Measurements from ENCODE around the gene NAA11.

NAA11 gene

DNA sequence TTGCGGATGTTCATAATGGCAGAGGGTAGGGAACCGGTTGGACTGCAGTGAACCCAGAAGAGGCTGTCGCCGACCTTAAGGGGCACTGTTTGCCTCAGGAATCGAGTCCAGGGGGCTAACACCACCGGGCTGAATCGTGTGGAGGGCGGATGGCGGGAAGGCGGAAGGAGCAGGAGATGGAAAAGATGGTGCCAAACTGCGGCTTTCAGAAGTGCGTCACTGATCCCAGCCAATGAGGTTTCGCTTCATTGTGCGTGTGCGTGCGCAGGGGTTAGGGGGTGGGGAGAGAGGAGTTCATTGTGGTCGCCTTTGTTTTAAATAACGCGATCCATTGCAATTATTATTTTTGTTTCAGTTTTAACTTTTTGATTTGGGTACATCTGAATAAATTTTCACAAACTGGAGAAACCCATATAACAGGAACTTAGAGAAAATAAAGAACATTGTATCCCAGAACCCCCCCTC is at the start of gene NAA11:
NAA11 (minus strand) TSS at position 198 of the 465 bp plus-strand sequence; CDS start at position 14, 184 bp downstream.
- DNase-seq (ENCODE audit: low read depth), result no peak

DNA sequence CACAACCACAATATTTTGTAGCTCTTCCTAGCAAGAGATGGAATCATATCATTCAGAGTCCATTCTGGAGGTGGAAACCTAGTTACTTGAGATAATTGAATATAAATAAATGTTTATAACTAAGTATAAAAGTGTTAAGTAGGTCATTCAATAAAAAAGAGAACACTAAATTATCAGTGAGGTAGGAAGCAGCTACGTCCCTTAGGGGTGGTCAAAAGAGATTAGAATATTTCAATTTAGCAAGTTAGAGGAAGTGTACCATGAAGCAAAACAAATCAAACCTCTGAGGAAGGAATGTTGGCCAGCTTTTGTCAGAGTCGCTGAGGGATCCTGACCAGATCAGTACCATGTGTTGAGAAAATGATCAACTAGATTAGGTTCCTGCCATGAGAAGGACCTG is 44.2 kb upstream of the NAA11 start:
- DNase-seq (ENCODE audit: low read depth), result no peak

DNA sequence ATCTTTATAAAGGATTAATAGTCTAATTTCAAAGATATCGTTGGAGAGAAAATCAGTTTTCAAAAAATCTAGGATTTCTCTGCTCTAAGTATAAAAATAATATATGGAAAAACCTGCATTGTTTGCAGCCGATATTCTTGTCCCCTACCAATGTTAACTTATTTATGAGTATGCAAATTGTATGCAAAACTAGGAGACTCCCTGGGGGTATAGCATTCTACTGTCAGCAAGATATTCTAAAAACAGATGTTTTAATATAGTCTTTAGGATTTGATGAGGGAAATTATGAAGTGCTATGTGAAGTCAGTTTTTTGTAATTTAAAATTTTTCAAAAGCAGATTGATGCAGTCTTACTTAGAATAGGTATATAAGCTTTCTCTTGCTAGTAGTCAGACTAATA is 41.2 kb upstream of the NAA11 start:
- DNase-seq (ENCODE audit: low read depth), result no peak

DNA sequence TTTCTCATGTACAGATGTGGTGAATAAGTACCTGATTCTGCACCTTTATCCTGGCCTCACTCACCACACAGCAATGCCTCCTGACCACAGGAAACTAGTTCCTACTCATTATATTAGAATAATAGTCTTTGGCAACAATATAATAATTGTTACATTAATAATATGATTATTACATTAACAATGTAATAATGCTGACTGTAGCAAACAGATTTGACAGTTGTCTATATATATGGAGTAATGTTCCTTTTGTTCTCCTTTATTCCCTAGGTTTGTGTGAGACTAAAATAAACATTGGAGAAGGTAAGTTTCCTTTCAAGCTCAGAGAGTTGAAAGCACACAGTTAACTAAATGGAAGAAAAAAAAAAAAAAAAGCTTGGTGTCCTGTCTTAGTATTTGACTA is 40.6 kb upstream of the NAA11 start:
- no peak for DNase-seq (ENCODE audit: low read depth)

DNA sequence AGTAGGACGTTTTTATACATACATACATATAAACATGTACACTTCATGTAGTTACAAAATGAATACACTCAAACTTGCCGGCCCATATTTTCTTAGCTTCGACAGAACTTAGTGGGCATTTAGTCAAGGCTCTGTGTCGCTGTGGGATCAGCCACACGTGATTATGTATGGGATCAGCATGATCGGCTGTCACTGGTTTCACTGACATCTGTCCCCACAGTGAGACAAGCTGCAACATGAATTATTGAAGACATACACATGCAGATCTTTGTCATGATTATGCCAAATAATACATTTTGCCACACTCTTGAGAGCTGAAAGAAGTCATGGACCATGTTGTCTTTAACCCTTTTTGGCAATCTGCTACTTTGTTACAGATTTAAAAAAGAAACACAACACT is 38.2 kb upstream of the NAA11 start:
- DNase-seq (ENCODE audit: low read depth), result no peak

DNA sequence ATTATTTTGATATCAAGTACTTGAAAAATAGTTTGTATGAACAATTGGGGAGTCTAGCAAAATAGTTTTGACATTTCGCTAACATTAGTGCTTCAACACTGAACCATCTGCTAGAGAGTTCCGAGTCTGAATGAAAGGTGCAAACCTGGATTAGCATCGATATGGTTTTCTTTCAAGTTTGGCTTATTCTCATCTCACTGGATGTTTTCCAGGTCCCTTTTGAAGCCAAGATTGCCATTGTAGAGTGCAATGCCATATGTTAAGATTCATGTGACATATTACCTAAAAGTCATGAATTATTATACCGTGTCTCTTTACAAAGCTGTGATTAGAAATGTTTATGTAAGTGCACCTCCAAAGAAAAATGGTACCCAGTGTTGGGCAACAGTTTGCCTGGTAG is 36.8 kb upstream of the NAA11 start:
- no peak for DNase-seq (ENCODE audit: low read depth)

DNA sequence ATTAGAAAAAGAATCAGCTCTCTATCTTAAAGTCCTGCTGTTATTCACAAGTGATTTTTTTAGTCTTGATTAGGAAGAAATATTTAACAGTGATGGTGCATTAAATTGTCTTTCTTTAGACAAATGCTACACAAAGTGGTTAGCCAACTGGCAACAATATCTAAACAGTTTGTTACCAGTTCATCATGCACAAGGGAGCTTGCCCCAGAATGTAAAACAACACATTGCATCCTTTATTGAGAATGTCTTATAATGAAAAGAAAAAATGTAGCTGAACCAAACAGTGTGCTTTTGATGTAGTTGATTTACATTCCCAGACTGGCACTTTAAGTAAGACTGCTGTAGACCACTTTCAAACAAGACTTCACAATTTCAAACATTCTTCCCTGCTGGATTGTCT is 34.1 kb upstream of the NAA11 start:
- no peak for DNase-seq (ENCODE audit: low read depth)

DNA sequence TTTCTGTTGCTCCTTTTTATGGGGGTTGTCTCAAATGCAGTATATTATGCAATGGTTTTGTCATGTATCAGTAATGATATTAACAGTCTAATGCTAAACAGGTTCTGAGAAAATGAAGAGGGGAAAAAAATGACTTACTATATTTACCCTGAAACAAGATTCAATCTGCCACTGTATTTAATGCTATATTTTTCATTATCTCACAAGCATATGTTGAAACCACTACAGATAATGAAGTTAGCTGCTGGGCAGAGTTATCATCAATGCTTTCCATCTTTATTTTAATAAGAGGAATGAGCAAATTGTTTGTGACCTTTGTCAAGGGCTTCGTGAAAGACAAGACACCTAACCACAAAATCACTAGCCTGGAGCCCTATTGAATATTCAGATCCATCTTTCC is 32.6 kb upstream of the NAA11 start:
- no peak for DNase-seq (ENCODE audit: low read depth)

DNA sequence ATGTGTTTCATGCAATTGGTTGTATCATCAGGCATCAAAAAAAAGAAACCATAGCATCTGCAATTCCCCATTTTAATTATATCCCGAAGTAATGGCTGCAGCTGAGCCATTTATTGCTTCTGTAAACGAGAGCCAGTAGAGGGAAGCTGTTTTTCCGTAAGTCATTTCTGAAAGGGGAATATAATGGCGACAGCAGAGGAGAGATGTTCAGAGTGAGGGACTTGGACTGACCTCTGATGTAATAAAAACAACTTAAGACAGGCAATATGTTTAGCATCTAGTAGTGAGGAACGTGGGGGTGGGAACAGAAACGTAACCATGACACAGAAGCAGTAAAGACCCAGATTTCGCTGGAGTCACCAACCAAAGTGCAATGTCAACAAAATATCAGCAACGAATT is 31.5 kb upstream of the NAA11 start:
- no peak for DNase-seq (ENCODE audit: low read depth)

DNA sequence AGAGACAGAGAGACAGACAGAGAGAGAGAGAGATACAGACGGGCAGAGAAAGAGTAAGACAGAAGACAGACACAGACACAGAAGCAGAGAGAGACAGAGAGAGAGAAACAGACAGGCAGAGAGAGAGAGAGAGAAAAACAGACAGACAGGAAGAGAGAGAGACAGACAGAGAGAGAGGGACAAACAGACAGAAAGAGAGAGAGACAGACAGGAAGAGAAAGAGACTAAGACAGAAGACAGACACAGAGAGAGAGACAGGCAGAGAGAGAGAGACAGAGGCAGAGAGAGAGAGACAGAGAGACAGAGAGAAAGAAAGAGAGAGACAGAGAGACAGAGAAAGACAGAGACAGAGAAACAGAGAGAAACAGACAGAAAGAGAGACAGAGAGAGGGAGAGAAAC is 27.2 kb upstream of the NAA11 start:
- no peak for DNase-seq (ENCODE audit: low read depth)

DNA sequence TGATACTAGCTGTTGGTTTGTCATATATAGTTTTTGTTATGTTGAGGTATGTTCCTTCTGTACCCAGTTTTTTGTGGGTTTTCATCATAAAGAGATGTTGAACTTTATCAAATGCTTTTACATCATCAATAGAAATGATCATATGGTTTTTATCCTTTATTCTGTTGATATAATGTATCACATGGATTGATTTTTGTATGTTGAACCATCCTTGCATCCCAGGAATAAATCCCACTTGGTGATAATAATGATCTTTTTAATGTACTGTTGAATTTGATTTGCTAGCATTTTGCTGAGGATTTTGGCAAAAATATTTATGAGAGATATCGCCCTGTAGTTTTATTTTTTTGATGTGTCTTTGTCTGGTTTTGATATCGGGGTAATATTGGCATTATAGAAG is 22.5 kb upstream of the NAA11 start:
- no peak for DNase-seq (ENCODE audit: low read depth)

DNA sequence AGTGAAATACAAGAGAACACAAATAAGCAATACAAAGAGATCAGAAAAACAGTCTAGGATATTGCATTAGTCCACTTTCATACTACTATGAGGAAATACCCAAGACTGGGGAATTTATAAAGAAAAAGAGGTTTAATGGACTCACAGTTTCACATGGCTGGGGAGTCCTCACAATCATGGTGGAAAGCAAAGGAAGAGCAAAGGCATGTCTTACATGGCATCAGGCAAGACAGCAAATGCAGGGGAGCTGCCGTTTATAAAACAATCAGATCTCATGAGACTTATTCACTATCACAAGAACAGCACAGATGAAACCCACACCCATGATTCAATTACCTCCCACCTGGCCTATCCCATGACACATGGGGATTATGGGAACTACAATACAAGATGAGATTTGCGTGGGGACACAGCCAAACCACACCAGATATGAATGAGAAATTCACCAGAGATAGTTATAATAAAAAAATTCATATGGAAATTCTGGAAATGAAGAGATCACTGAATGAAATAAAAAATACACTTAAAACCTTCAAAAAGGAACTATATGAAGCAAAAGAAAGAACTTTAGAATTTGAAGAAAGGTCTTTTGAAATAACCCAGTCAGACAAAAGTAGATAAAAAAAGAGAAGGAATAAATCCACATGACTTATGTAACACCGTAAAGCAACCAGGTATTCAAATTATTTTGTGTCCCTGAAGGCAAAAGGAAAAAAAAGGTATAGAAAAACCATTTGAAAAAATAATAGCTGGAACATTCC is 16.2 kb upstream of the NAA11 start:
- no peak for DNase-seq (ENCODE audit: low read depth)

DNA sequence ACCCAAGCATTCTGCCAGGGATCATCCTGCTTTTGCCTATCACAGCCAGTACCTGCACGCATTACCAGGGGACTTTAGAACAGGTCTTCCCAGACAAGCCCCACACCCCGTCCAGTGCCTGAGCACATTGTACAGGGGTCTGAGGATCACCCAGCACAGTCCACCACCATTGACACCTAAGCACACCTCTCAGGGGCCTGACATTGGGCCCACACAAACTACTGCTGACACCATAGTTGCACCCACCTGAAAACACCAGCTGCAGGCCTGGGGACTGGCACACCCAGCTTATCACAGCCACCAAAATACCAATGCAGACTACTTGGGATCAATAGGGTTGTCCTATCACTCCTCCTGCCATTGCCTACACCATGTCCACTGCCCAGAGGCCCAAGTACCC is 14.7 kb upstream of the NAA11 start:
- DNase-seq (ENCODE audit: low read depth), result no peak

DNA sequence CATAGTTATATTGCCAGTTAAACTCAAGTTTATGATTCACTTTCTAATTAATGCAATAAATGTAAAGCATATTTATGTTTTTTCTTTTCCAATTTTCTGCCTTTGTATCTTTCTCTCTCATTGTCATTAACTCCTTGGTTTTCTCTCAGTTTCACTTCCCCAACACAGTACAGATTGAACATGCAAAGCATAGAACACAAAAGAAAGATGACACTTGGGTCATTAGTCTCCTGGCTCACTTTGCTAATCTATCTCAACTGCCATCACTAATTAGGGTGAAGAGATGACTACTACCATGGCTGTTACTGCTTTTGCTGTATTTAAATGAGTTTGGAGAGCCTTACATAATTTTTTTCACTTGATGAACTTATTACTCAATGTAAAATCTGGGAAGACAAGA is 12.3 kb upstream of the NAA11 start:
- no peak for DNase-seq (ENCODE audit: low read depth)

DNA sequence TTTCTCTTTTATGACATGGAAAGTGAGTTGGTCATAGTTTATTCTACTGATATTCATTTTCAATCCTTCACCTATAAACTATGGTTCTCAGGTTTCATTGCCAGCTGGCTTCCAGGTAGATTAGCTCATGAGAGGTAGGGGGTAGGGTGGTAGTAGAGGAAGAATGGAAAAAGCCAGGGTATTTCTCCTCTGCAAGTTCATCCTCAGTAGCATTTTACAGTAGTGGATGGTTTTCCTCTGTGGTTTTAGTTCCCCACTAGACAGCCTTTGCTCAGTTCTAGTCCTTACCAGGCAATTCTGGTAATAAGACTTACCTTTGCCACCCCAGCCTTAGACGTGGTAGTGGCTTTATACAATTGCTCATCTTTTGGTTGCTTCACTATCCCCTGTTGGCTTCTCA is 8.9 kb upstream of the NAA11 start:
- no peak for DNase-seq (ENCODE audit: low read depth)

DNA sequence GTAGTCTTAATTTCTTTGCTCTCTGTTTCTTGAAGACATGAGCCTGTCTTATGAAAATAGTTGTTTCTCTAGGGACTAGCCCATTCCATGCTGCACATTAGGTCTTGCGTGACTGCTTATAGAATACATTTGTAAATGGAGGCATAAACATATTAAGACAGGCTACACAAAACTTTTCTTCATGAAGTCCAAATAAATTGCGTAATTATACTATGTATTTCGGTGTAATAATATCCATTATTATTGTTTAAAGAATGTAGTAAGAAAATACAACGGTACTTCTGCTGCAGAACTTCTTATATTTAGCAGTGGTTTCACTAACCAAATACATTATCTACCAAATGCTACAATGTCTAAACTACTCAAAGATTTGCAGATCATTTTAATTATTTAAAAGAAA is 8.5 kb upstream of the NAA11 start:
- DNase-seq (ENCODE audit: low read depth), result no peak

DNA sequence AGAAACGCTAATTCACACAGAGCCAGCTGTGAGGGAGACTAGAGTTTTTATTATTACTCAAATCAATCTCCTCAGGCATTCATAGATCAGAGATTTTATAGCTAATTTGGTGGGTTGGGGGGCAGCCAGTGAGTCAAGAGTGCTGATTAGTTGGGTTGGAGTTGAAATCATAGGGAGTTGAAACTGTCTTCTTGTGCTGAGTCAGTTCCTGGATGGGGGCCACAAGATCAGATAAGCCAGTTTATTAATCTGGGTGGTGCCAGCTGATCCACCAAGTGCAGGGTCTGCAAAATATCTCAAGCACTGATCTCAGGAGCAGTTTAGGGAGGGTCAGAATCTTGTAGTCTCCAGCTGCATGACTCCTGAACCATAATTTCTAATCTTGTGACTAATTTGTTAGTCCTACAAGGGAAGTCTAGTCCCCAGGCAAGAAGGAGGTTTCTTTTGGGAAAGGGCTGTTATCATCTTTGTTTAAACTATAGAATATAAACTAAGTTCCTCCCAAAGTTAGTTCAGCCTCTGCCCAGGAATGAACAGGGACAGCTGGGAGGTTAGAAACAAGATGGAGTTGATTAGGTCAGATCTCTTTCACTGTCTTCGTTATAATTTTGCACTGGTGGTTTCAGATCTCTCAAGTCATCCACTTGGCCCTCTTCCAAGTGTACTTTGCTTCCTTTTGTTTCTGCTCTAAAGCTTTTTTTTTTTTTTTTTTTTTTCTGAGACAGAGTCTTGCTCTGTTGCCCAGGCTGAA is 5.4 kb upstream of the NAA11 start:
- DNase-seq (ENCODE audit: low read depth), result no peak

DNA sequence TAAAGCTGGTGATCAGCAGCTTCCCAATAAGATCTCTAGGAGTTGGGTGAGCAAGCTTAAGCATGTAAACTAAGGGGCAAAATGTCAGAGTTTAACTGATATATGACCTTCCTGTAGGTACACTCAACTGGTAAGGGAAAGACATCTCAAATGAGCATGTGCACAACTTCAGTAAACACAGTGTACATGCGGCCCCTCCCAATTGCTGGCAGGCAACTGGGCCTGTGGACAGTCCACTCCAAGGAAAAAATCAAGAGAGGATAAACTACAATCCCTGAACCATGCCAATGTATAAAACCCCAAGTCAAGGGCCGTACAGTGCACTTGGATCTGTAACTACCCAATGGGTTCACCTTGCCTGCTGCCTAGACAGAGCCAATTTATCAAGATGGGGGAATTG is 4.9 kb upstream of the NAA11 start:
- no peak for DNase-seq (ENCODE audit: low read depth)

DNA sequence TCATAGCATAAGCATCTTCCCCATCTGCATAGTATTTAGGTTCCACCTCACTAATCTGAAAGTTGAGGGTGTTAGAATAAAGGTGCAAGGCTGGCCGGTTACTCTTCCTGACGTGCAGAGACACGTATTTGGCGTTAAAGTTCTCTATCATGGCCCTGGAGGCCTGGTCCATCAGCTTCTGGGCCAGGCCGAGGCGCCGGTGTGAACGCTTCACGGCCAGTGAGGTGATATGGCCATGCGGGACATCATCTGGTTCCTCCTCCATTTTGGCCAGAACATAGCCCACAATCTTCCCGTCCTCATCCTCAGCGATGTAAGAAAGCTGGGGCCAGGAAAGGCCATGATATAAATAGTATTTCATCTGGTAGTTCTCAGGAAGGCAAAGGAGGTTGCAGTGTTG is 425 bp downstream of the NAA11 start:
- no peak for DNase-seq (ENCODE audit: low read depth)

DNA sequence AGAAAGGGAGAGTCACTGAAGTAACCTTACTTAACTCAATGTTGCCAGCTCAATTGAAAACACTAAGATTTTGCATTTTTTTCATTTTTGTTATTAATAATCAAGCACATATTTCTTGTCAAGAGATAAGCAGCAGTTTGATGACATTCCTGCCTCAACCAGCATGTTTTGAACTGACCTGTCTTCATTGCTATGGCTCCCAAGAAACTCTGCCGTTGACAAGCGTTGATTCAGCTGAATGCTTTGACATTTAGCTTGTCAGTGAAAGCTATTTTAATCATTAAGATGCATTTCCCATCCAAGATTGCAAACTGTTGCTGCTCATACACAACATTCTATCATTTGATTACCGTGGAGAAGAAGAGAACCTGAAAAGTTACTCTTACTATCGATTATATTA is 5.9 kb downstream of the NAA11 start:
- no peak for DNase-seq (ENCODE audit: low read depth)

DNA sequence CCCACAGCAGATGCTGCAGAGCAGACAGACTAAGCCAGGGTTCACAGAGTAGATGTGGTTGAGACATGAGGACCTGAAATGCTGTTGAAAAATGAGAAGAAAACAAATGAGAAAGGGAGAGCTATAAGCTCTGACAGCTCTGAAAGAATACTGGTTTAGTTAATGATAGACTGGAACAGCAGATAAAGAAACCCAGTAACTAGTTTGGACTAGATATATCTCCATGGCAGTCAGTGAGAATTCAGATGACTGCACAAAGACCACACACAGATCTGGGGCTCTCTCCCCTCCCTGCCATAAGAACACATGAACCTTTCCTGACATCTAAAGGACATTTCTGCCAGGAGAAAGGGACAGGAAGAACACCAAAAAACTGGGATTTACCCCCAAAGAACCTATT is 8.2 kb downstream of the NAA11 start:
- DNase-seq (ENCODE audit: low read depth), result no peak

DNA sequence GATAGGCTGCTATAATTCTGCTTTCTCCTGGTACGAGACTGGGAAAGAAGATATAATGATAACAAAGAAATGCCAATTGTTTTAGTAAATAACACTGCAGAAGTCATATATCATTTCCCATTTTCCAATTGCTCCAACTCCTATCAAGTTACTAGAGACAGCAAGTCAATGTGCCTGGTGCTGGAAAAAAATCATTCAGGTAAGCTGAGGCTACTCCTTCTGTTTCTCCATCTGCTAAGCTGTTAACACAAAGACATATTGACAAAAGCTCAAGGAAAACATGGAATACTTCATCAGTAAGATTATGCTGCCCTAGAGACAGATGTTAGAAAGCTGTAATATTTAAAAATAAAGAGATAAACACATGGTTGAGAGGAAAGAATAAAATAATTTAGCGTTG is 10.0 kb downstream of the NAA11 start:
- no peak for DNase-seq (ENCODE audit: low read depth)

DNA sequence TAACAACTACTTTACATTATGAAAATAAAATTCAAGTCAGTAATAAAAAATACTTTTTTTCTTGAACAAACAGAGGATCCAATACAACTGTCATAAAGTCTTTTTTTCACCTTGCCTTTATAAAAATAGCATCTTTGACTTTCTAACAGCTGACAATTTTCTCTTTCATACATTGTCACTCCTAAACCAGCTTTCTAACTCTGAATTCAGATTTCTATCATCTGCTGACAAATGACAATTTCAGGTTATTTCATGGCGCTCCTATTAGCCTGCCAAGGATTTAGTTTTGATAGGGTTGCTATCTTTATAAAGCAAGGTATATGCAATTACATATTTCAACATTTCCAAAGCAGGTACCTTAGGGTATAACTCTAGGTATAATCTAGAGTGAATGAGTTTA is 14.6 kb downstream of the NAA11 start:
- DNase-seq (ENCODE audit: low read depth), result no peak

DNA sequence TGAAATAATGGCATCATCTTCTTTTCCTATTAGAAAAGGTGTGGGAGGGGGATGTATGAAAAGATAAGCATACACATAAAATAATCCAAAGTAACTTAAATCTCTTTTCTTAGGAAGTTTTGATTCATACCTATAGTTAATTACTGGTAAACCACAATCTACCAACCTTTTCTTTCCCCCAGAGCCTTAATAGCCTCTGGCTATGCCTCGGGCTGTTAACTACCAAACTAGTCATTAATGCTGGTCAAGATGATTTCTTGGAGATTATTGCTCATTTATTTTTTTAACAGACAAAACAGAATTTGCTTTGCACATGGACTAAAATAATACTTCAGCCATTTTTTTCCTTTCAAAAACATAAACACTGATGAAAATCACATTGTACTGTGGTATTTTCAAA is 16.9 kb downstream of the NAA11 start:
- DNase-seq (ENCODE audit: low read depth), result no peak

Measured in stimulated activated CD8-positive, alpha-beta memory T cell treated with anti-CD3 and anti-CD28 coated beads, Interleukin-15, amount 100 ng/mL, for 24 hours (primary cell).